ENCODE results near the gene TM4SF5.

The TM4SF5 gene

DNA sequence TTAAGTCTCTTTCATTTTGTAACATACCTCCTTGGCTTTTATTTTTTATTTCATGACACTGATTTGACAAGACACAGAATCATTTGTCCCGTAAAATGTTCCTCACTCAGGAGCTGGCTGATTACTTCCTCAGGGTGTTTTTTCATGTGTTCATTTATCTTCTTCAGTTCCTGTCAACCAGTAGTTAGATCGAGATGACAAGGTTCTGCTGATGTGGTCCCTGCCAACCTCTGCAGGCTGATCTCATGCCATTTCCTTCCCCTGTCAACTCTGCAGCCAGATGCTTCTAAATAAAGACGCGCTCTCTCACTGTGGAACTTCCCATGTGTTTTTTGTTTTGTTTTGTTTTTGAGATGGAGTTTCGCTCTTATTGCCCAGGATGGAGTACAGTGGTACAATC, 23.8 kb upstream of the TM4SF5 start:
- no peak for DNase-seq (ENCODE audit: low read depth)

DNA sequence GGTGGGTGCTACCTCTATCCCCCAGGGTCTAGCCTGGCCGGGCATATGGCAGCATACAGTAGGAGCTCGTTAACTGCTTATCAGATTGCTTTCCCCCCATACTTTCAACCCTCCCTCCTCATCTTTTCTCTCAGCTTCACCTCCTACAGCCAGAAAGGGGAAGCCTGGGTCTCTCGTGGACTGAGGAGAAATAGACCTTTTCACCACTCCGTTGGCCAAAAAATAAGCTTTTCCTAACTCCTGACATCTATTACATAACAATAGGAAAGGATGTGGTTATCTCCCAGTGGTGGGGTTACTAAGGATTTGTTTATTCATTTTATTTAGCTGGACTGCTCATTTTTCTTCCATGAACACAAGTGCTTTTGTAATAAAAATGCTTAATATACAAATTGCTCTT, 23.0 kb upstream of the TM4SF5 start:
- no peak for DNase-seq (ENCODE audit: low read depth)

- no peak for DNase-seq (ENCODE audit: low read depth)
Observed at GRCh38 chr17:4750606-4751005, 21.1 kb upstream of the TM4SF5 start.

- no peak for DNase-seq (ENCODE audit: low read depth)
Observed at GRCh38 chr17:4751932-4752331, 19.8 kb upstream of the TM4SF5 start.

GRCh38 chr17:4753392-4753791, 18.3 kb upstream of the TM4SF5 start:
- no peak for DNase-seq (ENCODE audit: low read depth)

- DNase-seq (ENCODE audit: low read depth), result no peak
Observed at GRCh38 chr17:4759776-4760236, 11.9 kb upstream of the TM4SF5 start.

DNA sequence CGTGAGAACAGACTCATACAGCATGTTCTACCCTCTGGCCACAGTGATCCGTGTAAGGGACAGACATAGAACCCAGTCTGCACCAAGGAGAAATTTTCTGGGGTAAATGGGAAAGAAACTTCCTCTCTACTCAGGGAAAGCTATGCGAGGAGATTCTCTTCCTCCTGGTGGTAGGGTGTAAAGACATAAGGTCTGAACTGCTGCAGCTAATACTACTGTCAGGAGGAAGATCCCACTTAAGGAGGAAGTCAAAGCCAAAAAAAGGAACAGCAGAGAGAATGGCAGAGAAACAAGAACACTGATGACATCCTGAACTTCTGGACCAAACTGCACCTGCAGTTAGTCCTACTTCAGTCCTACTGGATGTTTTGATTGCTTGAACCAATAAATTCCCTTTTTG, 7.1 kb upstream of the TM4SF5 start:
- no peak for DNase-seq (ENCODE audit: low read depth)

DNA sequence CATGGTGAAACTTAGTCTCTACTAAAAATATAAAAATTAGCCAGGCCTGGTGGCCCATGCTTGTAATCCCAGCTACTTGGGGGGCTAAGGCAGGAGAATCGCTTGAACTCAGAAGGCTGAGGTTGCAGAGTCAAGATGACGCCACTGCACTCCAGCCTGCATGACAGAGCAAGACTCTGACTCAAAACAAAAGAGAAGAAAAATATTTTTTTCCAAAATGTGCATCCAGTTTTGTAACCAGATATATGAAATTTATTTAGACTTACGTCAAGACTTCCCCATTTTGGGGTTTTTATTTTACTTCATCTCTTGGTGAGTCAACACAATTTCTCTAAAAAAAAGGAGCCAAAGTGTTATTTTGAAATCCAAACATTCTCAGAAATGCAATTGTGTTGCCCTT, 5.5 kb upstream of the TM4SF5 start:
- no peak for DNase-seq (ENCODE audit: low read depth)

GRCh38 chr17:4766723-4767122, 5.0 kb upstream of the TM4SF5 start:
- DNase-seq (ENCODE audit: low read depth), result no peak

DNA sequence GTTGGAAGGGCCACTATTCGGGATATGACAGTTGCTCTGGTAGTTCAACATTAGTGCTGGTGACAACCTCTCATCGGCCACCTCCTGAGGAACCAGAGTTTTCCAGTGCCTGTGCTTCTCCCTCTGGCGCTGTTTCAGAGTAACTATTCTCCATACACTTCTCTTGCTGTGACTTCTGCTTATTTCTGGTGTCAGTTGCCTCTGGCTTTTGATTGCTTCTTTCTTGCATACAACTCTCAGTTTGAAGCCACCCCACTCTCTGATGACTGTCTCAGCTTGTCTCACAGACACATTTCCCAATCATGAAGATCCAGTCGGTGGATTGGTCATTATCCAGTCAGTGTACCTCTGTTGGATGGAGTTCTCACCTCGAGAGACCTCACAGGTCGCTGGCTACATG, 3.4 kb upstream of the TM4SF5 start:
- DNase-seq (ENCODE audit: low read depth), result no peak

GRCh38 chr17:4769628-4770027, 2.1 kb upstream of the TM4SF5 start:
- DNase-seq (ENCODE audit: low read depth), result no peak

- no peak for DNase-seq (ENCODE audit: low read depth)
Observed at GRCh38 chr17:4772235-4772613, 538 bp downstream of the TM4SF5 start.

GRCh38 chr17:4777969-4778760, 6.5 kb downstream of the TM4SF5 start:
- no peak for DNase-seq (ENCODE audit: low read depth)

- DNase-seq (ENCODE audit: low read depth), result no peak
Observed at GRCh38 chr17:4780325-4780955, 8.8 kb downstream of the TM4SF5 start.

DNA sequence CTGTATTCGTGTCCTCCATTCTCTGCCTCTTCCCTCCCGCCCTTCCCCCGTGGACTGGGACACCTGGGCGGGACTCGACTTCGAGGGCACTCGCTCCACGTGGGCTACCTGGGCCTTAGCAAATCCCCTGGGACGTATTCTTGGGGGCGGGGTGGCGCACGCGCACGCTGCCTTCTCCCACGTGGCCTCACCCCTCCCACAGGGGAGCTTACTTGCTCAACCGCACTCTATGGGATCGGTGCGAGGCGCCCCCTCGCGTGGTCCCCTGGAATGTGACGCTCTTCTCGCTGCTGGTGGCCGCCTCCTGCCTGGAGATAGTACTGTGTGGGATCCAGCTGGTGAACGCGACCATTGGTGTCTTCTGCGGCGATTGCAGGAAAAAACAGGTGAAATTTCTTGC, 11.0 kb downstream of the TM4SF5 start:
- DNase-seq (ENCODE audit: low read depth), result no peak

DNA sequence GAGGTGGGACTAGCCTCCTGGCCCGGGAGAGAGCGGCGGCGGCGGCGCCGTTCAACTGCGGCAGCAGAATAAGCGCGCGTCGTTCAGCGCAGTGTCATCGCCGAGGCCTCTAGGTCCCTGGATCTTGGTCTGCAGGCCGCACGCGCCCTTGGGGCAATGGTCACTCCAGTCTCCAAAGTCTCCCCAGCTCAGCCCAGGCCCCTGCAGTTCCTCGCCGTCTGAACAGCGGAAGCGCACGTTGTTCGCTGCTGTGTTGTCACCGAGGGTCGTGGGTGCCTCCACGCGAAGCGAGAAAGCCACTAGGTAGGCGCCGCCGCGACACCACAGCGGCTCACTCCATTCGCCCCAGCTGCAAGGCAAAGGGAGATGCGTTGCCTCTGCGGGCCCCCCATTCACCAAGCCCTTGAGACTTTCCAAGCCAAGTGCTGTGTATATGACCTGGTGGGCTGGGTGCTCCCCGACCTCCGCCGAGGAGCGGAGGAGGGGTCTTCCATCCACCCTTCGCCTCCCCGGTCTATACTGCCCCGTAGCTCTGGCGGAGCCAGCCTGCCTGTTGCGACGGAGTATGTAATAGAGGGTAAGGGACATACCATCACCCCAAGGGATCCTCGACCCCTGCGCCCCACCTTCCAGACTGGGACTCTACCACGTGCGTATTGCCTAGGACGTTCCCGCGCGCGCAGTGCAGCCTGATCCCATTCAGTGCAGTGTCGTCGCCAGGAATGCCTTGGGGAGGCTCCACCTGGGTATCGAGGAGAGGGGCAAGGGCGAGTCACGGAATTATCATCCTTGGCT, 13.8 kb downstream of the TM4SF5 start:
- no peak for DNase-seq (ENCODE audit: low read depth)

GRCh38 chr17:4786106-4786511, 14.4 kb downstream of the TM4SF5 start, which contains the start of gene VMO1:
TSS of gene VMO1 (minus strand) at chr17:4786364. CDS start at chr17:4786352, 12 bp downstream.
- DNase-seq (ENCODE audit: low read depth), result no peak

DNA sequence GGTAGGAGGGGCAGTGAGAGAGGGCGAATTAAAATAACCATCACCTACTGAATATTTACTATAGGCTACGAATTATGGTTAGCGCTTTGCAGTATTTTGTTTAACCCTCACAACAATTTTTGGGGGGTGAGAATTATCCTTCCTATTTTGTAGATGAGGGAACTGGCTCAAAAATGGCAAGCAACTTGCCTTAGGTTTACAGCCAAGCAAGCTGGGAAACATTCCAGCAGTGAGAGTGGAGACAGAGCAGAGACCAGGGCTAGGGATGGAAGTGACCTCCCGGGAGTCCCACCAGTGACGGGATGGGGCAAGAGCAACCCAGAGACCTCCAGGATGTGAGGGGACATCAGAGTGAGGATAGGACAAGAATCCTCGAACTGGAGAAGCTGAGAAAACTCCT, 14.8 kb downstream of the TM4SF5 start:
- DNase-seq (ENCODE audit: low read depth), result no peak

DNA sequence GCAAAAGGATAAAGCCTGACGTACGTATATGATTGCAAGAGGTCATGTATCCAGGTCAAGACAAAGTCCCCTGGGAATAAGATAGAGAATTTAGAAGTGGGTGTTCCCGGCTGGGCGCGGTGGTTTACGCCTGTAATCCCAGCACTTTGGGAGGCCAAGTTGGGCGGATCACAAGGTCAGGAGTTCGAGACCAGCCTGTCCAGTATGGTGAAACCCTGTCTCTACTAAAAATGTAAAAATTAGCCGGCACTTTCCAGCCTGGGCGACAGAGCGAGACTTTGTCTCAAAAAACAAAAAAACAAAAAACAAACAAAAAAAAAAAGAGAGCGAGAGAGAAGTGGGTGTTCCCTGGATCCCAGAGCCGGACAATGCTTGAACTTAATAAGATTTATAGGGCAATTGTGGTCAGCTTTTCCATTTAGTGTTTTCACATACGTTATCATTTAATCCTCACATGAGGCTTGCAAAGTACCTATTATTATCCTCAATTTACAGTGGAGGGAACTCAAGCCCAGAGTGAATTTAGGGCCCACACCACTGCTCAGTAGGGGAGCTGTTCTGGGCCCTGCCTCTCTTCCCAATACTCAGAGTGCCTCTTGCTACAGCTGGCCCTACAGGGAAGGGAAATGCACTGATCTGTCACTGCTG, 16.6 kb downstream of the TM4SF5 start:
- DNase-seq (ENCODE audit: low read depth), result no peak

DNA sequence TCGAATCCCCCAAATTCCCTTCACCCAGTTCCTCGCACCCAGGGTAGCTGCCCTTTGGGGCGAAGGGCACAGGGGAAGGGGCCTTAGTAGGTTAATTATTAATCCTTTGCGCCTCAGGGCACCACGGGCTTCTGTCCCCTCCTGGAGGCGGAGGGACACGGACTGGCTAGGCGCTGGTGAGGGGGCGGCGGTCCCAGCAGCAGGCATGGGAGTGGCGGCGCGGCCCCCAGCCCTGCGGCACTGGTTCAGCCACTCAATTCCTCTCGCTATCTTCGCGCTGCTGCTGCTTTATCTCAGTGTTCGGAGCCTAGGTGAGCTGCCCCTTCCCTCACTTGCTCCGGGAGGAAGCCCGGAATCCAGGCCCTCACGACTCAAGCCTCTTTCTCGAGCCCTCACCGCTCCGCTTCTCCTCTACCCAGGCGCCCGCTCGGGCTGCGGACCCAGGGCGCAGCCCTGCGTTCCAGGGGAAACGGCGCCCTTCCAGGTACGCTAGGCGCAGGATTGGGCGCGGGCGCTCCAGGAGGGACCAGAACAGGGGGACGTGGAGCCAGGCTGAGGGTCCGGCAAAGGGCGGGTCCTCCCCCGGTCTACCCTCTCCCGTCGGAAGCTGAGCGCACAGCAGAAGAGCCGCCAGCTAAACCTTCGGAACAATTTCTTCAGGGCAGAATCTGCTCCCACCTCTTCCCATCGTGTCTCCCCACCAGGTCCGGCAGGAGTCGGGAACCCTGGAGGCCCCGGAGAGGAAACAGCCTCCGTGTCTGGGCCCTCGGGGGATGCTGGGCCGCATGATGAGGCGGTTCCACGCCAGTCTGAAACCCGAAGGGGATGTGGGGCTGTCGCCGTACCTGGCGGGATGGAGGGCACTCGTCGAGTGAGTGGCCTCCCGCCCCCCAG, 17.4 kb downstream of the TM4SF5 start, which contains the start of gene GLTPD2:
Gene GLTPD2, plus strand, starts transcription at position 158 of the 894 bp plus-strand sequence. Its CDS starts 48 bp downstream, at position 206.
- no peak for DNase-seq (ENCODE audit: low read depth)

- DNase-seq (ENCODE audit: low read depth), result no peak
Observed at GRCh38 chr17:4789701-4789950, 17.9 kb downstream of the TM4SF5 start.
